ENCODE results near the gene ALOXE3.

Gene ALOXE3

DNA sequence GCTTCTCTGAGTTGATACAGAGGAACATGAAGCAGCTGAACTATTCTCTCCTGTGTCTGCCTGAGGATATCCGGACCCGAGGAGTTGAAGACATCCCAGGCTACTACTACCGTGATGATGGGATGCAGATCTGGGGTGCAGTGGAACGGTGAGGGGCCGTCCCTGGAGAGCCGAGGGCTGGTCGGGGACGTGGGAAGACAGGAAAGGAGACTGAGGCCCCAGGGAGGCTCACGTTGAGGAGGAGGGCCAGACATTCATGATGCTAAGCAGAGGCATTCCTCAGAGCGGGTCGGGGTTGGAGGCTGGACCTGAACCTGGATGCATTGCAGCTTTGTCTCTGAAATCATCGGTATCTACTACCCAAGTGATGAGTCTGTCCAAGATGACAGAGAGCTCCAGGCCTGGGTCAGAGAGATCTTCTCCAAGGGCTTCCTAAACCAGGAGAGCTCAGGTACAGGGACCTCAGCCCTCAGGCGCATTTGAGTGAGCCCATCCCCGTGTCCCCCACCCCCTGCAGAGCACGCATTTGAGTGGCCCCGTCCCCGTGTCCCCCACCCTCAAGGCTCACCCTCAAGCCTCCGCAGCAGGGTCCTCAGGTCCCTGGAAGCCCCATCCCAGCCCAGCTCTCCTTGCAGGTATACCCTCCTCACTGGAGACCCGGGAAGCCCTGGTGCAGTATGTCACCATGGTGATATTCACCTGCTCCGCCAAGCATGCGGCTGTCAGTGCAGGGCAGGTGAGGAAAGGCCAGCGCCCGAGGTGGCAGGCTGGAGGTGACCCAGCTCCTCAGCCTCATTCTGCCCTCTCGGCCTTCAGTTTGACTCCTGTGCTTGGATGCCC is 71.2 kb downstream of the ALOXE3 start:
- Histone ChIP-seq H3K36me3 (ENCODE audit: insufficient read depth, low read length) (no peaks in the 10 kb centered on the region), H3K9me3 (ENCODE audit: control insufficient read depth, insufficient read depth, low read length) (no peaks in the 10 kb centered on the region)

DNA sequence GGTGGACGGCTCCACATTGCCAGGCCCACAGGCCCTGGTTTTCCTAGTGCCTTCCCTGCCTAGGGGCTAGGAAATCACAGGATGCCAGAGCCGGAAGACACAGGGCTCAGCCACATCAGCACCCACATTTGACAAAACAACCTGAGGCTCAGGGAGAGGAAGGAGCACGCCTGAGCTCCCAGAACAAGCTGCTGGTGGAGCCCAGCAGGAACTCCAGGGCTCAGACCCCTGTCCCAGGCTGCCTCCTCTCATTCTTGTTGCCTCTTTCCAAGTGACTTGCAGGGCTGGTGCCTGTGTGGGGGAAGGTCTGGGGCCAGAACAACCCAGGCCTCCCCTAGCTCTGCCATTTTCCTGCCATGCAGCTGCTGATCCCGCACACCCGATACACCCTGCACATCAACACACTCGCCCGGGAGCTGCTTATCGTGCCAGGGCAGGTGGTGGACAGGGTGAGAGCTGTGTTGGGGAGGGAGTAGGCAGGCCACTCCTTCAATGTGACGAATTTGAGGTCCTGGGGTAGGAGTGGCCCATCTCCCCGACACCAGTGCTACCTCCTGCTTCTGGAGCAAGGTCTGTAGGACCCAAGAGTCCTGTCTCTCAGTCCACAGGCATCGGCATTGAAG is 71.9 kb downstream of the ALOXE3 start:
- no peaks in the 10 kb centered on the region for H3K9me3 ChIP-seq (ENCODE audit: control insufficient read depth, insufficient read depth, low read length)
- no peaks in the 10 kb centered on the region for H3K36me3 ChIP-seq (ENCODE audit: insufficient read depth, low read length)
- H3K9ac ChIP-seq (ENCODE audit: low read depth, low read length), result no peak overlapping the region
- H3K4me1 ChIP-seq (ENCODE audit: insufficient read depth, low read length), result no peaks in the 10 kb centered on the region

More for the DNA sequence above, 71.2 kb downstream of the ALOXE3 start:
- no peaks in the 10 kb centered on the region for H3K4me1 ChIP-seq (ENCODE audit: insufficient read depth, low read length)
- no peak overlapping the region for H3K9ac ChIP-seq (ENCODE audit: low read depth, low read length)

All from ES-I3 (cell line).